Type B pancreatic cell (in vitro differentiated cells): ENCODE measurements around the gene SNAI3. TPM values are rescaled to one million over a fixed set of nuclear protein-coding genes. Genes with fewer than 3 reads are reported as not detected.

Source experiments
- DNase-seq: peaks from one replicate; pipeline ENCODE4 v3.0.0; 2021; ENCODE audit warnings: mixed read lengths; ENCODE audit not compliant: unreplicated experiment; ENCODE audit errors: extremely low spot score
- H3K27ac Mint-ChIP-seq: 2 replicates; pipeline ENCODE4 v1.8.0; 2021; ENCODE audit warnings: mild to moderate bottlenecking, mixed read lengths
- H3K27me3 Mint-ChIP-seq: 2 replicates; pipeline ENCODE4 v1.8.0; 2021; ENCODE audit warnings: mixed read lengths
- H3K36me3 Mint-ChIP-seq: 2 replicates; pipeline ENCODE4 v1.8.0; 2021; ENCODE audit warnings: mixed read lengths
- H3K4me1 Mint-ChIP-seq: one replicate; pipeline ENCODE4 v1.8.0; 2021; ENCODE audit warnings: mixed read lengths; ENCODE audit not compliant: unreplicated experiment
- H3K4me3 Mint-ChIP-seq: 2 replicates; pipeline ENCODE4 v1.8.0; 2021; ENCODE audit warnings: mild to moderate bottlenecking, mixed read lengths
- H3K9me3 Mint-ChIP-seq: 2 replicates; pipeline ENCODE4 v1.8.0; 2021; ENCODE audit warnings: mixed read lengths
- total RNA-seq: library from RNA; stranded (reverse); gene quantifications from 2 replicates; pipeline ENCODE4 v1.2.1, GENCODE V29; 2021; ENCODE audit warnings: low replicate concordance
- TF ChIP-seq, protein P1 (sequence below): fragments of 200-600 bp; sonication (generic); conservative IDR thresholded peaks from 2 replicates; pipeline ENCODE4 v1.5.0; 2021; ENCODE audit warnings: antibody characterized with exemption, mild to moderate bottlenecking

Gene SNAI3
- total RNA-seq, 1 donor from 2014 or later, result 0.68 TPM

GRCh38 chr16:88653101-88653500, 33.2 kb downstream of the SNAI3 start:
- Mint-ChIP-seq H3K27me3 (no peaks in the 10 kb centered on the region), H3K36me3 (no peaks in the 10 kb centered on the region), H3K9me3 (no peaks in the 10 kb centered on the region), H3K4me1 (peaks cover 5% of the 10 kb centered on the region), H3K27ac (no peak overlapping the region), H3K4me3 (no peak overlapping the region)
- DNase-seq, result no peak
- TF ChIP-seq, protein P1, sequence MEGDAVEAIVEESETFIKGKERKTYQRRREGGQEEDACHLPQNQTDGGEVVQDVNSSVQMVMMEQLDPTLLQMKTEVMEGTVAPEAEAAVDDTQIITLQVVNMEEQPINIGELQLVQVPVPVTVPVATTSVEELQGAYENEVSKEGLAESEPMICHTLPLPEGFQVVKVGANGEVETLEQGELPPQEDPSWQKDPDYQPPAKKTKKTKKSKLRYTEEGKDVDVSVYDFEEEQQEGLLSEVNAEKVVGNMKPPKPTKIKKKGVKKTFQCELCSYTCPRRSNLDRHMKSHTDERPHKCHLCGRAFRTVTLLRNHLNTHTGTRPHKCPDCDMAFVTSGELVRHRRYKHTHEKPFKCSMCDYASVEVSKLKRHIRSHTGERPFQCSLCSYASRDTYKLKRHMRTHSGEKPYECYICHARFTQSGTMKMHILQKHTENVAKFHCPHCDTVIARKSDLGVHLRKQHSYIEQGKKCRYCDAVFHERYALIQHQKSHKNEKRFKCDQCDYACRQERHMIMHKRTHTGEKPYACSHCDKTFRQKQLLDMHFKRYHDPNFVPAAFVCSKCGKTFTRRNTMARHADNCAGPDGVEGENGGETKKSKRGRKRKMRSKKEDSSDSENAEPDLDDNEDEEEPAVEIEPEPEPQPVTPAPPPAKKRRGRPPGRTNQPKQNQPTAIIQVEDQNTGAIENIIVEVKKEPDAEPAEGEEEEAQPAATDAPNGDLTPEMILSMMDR, result no peak

DNA sequence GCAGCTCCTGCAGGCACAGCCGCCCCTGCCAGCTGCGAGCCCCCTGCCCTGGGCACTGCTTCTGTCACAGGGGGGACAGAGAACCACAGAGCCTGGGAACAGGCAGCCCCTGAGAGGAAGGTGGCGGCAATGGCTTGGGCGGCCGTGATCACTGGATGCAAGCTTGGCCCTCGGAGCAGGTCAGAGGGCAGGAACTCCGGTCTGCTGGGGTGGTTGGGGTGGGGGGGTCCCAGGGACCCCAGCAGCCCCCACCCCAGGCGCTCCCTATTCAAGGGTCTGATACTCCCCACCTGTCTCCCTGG, 33.6 kb downstream of the SNAI3 start:
- Mint-ChIP-seq H3K27ac (no peak overlapping the region), H3K4me3 (no peak overlapping the region), H3K4me1 (peaks cover 5% of the 10 kb centered on the region), H3K9me3 (no peaks in the 10 kb centered on the region), H3K36me3 (no peaks in the 10 kb centered on the region), H3K27me3 (no peaks in the 10 kb centered on the region)
- DNase-seq, result no peak
- TF ChIP-seq, protein P1, result no peak

DNA sequence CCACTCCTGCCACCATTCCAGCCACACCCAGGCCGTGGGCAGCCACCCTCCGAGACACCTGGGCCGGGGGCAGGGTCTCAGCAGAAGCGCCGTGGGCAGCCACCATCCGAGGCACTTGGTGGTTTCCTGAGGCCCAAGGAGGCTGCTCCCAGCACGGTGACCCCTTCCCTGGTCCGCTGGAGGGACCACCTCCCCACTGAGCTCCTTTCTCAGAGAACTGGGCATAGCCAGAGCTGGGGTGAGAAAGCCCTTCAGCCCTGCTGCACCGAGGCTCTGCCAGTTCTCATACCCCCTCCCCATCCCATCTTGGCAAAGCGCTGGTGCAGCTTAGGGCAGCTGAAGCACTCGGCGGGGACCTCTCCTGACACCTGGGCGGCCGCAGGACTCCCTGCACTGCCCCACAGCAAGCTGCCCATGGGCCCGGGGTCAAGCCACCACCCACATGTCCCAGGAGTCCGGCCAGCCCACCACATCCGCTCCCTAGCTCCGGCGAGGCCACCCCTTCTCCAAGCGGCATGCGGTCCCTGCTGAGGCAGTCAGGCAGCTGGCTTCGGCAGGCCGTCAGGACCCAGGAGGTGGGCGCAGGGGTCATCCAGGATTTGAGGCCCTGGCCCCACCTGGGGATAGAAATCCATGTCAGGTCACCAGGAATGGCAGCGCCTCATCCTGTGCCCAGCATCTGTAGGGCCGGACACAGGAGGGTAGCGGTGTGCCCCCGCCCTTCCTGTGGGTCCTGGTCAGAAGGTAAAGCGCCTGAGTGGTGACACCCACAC, 34.1 kb downstream of the SNAI3 start:
- Mint-ChIP-seq H3K9me3 (no peaks in the 10 kb centered on the region), H3K4me3 (no peak overlapping the region), H3K36me3 (no peaks in the 10 kb centered on the region), H3K4me1 (peaks cover 5% of the 10 kb centered on the region), H3K27me3 (no peaks in the 10 kb centered on the region), H3K27ac (no peak overlapping the region)
- DNase-seq, result no peak
- TF ChIP-seq, protein P1, result no peak

GRCh38 chr16:88651276-88651988, 34.9 kb downstream of the SNAI3 start:
- Mint-ChIP-seq H3K36me3 (no peaks in the 10 kb centered on the region), H3K27ac (peak overlapping the region; percentile 16), H3K27me3 (no peaks in the 10 kb centered on the region), H3K4me1 (peaks cover 5% of the 10 kb centered on the region), H3K9me3 (no peaks in the 10 kb centered on the region), H3K4me3 (peak overlapping the region; percentile 83)
- DNase-seq, result no peak
- TF ChIP-seq, protein P1, result no peak

- Mint-ChIP-seq H3K9me3 (no peaks in the 10 kb centered on the region), H3K27me3 (no peaks in the 10 kb centered on the region), H3K36me3 (no peaks in the 10 kb centered on the region), H3K4me1 (peaks cover 5% of the 10 kb centered on the region), H3K27ac (peak within 1 kb of the TSS; percentile 41), H3K4me3 (peak within 1 kb of the TSS; percentile 87)
- DNase-seq, result no peak
- TF ChIP-seq, protein P1, result no peak
Observed at GRCh38 chr16:88650749-88651275, 35.5 kb downstream of the SNAI3 start, which contains the start of gene CYBA. CYBA (minus strand) TSS chr16:88651053; CDS start chr16:88651013, 40 bp downstream.
